Testis (tissue), 3 donors: Measurements from ENCODE around the gene TCF12. TPM values are rescaled to one million over a fixed set of nuclear protein-coding genes. Genes with fewer than 3 reads are reported as not detected.

Experiments used
- DNase-seq: peaks from one replicate; pipeline ENCODE4 v3.0.0-alpha.2; 2019
- H3K27ac ChIP-seq, 2 donors: fragments of 200-600 bp; sonication (generic); one replicate each; pipeline ENCODE4 v1.5.1; 2019
- H3K27me3 ChIP-seq: fragments of 200-600 bp; sonication (generic); one replicate; pipeline ENCODE4 v1.5.1; 2019
- H3K36me3 ChIP-seq: fragments of 200-600 bp; sonication (generic); one replicate; pipeline ENCODE4 v1.5.1; 2017; ENCODE audit warnings: low read depth; ENCODE audit errors: missing control alignments
- H3K4me1 ChIP-seq: fragments of 200-600 bp; sonication (generic); one replicate; pipeline ENCODE4 v1.5.1; 2019
- H3K4me3 ChIP-seq, 2 donors: fragments of 200-600 bp; sonication (generic); one replicate each; pipeline ENCODE4 v1.5.1; 2017 to 2019
- H3K9me3 ChIP-seq: fragments of 200-600 bp; sonication (generic); one replicate; pipeline ENCODE4 v1.5.1; 2017
- CTCF ChIP-seq, 3 experiments: fragments of 450-650 bp in 2 of 3; fragments of 200-600 bp in 1 of 3; sonication (generic) in 1 of 3; IDR thresholded peaks; one replicate each; pipeline ENCODE4 v1.5.1; 2016 to 2019; ENCODE audit warnings: antibody characterized with exemption in 3 of 3, mild to moderate bottlenecking in 2 of 3, moderate library complexity in 1 of 3
- POLR2A ChIP-seq: fragments of 450-650 bp; IDR thresholded peaks from one replicate; pipeline ENCODE4 v1.6.1; 2017; ENCODE audit warnings: antibody characterized with exemption, mild to moderate bottlenecking, moderate library complexity
- WGBS, 2 donors: methylation state at CpG; one replicate each; pipeline ENCODE4 v1.1.5; 2018; 5-methylcytosine and 5-hydroxymethylcytosine counted together
- intact Hi-C: fragments of 100-400 bp; cut with DNase I; formaldehyde crosslinking; loops from one replicate; pipeline ENCODE4 v1.15.1; 2023; ENCODE audit warnings: low total_unique reads
- polyA plus RNA-seq: library from polyadenylated mRNA; stranded (reverse); fragments of 350-450 nt; fragmentation: Illumina TruSeq; extraction: RNeasy Lipid Tissue Mini Kit (QIAGEN cat#74804); gene quantifications from one replicate; pipeline ENCODE4 v1.2.3, GENCODE V29; 2014; ENCODE audit warnings: low read depth, low replicate concordance; ENCODE audit not compliant: insufficient read depth
- total RNA-seq, 2 donors: library from RNA; depleted of rRNA; stranded (reverse); fragments of >200 nt; gene quantifications; one replicate each; pipeline ENCODE4 v1.2.3, GENCODE V29; 2016

Gene TCF12
- total and polyA plus RNA-seq, 3 donors from 2014 or later, result 51.8 to 152 (median 146) TPM

GRCh38 chr15:57057134-57057930 is 138.9 kb downstream of the TCF12 start:
- H3K9me3 ChIP-seq, result no peaks in the 10 kb centered on the region
- no peaks in the 10 kb centered on the region for H3K36me3 ChIP-seq
- peaks cover 6% of the 10 kb centered on the region for H3K4me1 ChIP-seq
- H3K27me3 ChIP-seq, result no peaks in the 10 kb centered on the region
- TF ChIP-seq POLR2A (no peak), CTCF (IDR thresholded peaks at IDR 0.05) (no peak)
- DNase-seq, result no peak
- H3K27ac ChIP-seq, result no peak overlapping the region
- intact Hi-C loops, result no loop called here
- no peak overlapping the region for H3K4me3 ChIP-seq
- 41 to 56% methylated on average over 3 of the region's 3 CpGs for WGBS, 2 donors

- Histone ChIP-seq H3K4me1 (peaks cover 6% of the 10 kb centered on the region), H3K9me3 (no peaks in the 10 kb centered on the region)
Observed at GRCh38 chr15:57059026-57059660, 140.7 kb downstream of the TCF12 start.

GRCh38 chr15:57060799-57061198 is 142.4 kb downstream of the TCF12 start:
- no peaks in the 10 kb centered on the region for H3K9me3 ChIP-seq
- peaks cover 6% of the 10 kb centered on the region for H3K4me1 ChIP-seq
- DNase-seq, result no peak
- no peak overlapping the region for H3K27ac ChIP-seq
- intact Hi-C loops, result no loop called here
- H3K4me3 ChIP-seq, result no peak overlapping the region
- 51 to 52% methylated on average over 2 of the region's 2 CpGs for WGBS, 2 donors
- H3K36me3 ChIP-seq, result no peaks in the 10 kb centered on the region
- TF ChIP-seq POLR2A (no peak), CTCF (IDR thresholded peaks at IDR 0.05) (no peak)
- H3K27me3 ChIP-seq, result no peaks in the 10 kb centered on the region

More at GRCh38 chr15:57059026-57059660, 140.7 kb downstream of the TCF12 start:
- intact Hi-C loops, result no loop called here
- no peak overlapping the region for H3K27ac ChIP-seq
- no peaks in the 10 kb centered on the region for H3K36me3 ChIP-seq
- TF ChIP-seq CTCF (IDR thresholded peaks at IDR 0.05) (no peak), POLR2A (no peak)
- H3K27me3 ChIP-seq, result no peaks in the 10 kb centered on the region
- no peak for DNase-seq
- H3K4me3 ChIP-seq, result no peak overlapping the region
- 95 to 98% methylated on average over 2 of the region's 2 CpGs for WGBS, 2 donors

- WGBS, 2 donors, result 95 to 98% methylated on average over 2 of the region's 2 CpGs
- TF ChIP-seq POLR2A (no peak), CTCF (IDR thresholded peaks at IDR 0.05) (no peak)
Observed at GRCh38 chr15:57061281-57061680, 142.8 kb downstream of the TCF12 start.

More at GRCh38 chr15:57061281-57061680, 142.8 kb downstream of the TCF12 start:
- intact Hi-C loops, result no loop called here
- Histone ChIP-seq H3K36me3 (no peaks in the 10 kb centered on the region), H3K27me3 (no peaks in the 10 kb centered on the region), H3K4me3 (no peak overlapping the region), H3K4me1 (peaks cover 6% of the 10 kb centered on the region), H3K9me3 (no peaks in the 10 kb centered on the region), H3K27ac (no peak overlapping the region)
- DNase-seq, result no peak
